ENCODE results near the gene CNTN4. TPM values are rescaled to one million over a fixed set of nuclear protein-coding genes. Genes with fewer than 3 reads are reported as not detected.

CNTN4 gene
- total RNA-seq, 1 donor from 2014 or later, result 0.79 TPM

GRCh38 chr3:2535206-2535605 is 436.5 kb downstream of the CNTN4 start:
- Histone ChIP-seq H3K27me3 (ENCODE audit: control insufficient read depth, insufficient read depth, low read length) (no peaks in the 10 kb centered on the region), H3K4me3 (ENCODE audit: low read depth, low read length) (no peak overlapping the region), H3K36me3 (ENCODE audit: control insufficient read depth, insufficient read depth, low read length) (no peaks in the 10 kb centered on the region)
- no peak for DNase-seq (ENCODE audit: low read depth)
- no peak for TF ChIP-seq CTCF (IDR thresholded peaks at IDR 0.05; ENCODE audit: insufficient read depth, low read length, severe bottlenecking)
- no peak for FAIRE-seq

GRCh38 chr3:2536575-2536974 is 437.9 kb downstream of the CNTN4 start:
- H3K27me3 ChIP-seq (ENCODE audit: control insufficient read depth, insufficient read depth, low read length), result no peaks in the 10 kb centered on the region
- H3K4me3 ChIP-seq (ENCODE audit: low read depth, low read length), result no peak overlapping the region
- DNase-seq (ENCODE audit: low read depth), result no peak
- no peaks in the 10 kb centered on the region for H3K36me3 ChIP-seq (ENCODE audit: control insufficient read depth, insufficient read depth, low read length)
- TF ChIP-seq CTCF (IDR thresholded peaks at IDR 0.05; ENCODE audit: insufficient read depth, low read length, severe bottlenecking), result no peak
- no peak for FAIRE-seq

- no peak overlapping the region for H3K4me3 ChIP-seq (ENCODE audit: low read depth, low read length)
- no peak for TF ChIP-seq CTCF (IDR thresholded peaks at IDR 0.05; ENCODE audit: insufficient read depth, low read length, severe bottlenecking)
- no peak for FAIRE-seq
- H3K36me3 ChIP-seq (ENCODE audit: control insufficient read depth, insufficient read depth, low read length), result no peaks in the 10 kb centered on the region
- DNase-seq (ENCODE audit: low read depth), result no peak
- no peaks in the 10 kb centered on the region for H3K27me3 ChIP-seq (ENCODE audit: control insufficient read depth, insufficient read depth, low read length)
These were observed 441.4 kb downstream of the CNTN4 start for GRCh38 chr3:2540115-2540514.

GRCh38 chr3:2543247-2543646 is 444.6 kb downstream of the CNTN4 start:
- no peaks in the 10 kb centered on the region for H3K36me3 ChIP-seq (ENCODE audit: control insufficient read depth, insufficient read depth, low read length)
- no peak for FAIRE-seq

GRCh38 chr3:2544212-2544611 is 445.5 kb downstream of the CNTN4 start:
- no peak for DNase-seq (ENCODE audit: low read depth)
- no peak for FAIRE-seq
- Histone ChIP-seq H3K4me3 (ENCODE audit: low read depth, low read length) (no peak overlapping the region), H3K36me3 (ENCODE audit: control insufficient read depth, insufficient read depth, low read length) (no peaks in the 10 kb centered on the region), H3K27me3 (ENCODE audit: control insufficient read depth, insufficient read depth, low read length) (no peaks in the 10 kb centered on the region)
- TF ChIP-seq CTCF (IDR thresholded peaks at IDR 0.05; ENCODE audit: insufficient read depth, low read length, severe bottlenecking), result no peak

More at GRCh38 chr3:2543247-2543646, 444.6 kb downstream of the CNTN4 start:
- H3K27me3 ChIP-seq (ENCODE audit: control insufficient read depth, insufficient read depth, low read length), result no peaks in the 10 kb centered on the region
- DNase-seq (ENCODE audit: low read depth), result no peak
- H3K4me3 ChIP-seq (ENCODE audit: low read depth, low read length), result no peak overlapping the region
- no peak for TF ChIP-seq CTCF (IDR thresholded peaks at IDR 0.05; ENCODE audit: insufficient read depth, low read length, severe bottlenecking)

GRCh38 chr3:2544718-2545117 is 446.1 kb downstream of the CNTN4 start:
- H3K36me3 ChIP-seq (ENCODE audit: control insufficient read depth, insufficient read depth, low read length), result no peaks in the 10 kb centered on the region
- H3K4me3 ChIP-seq (ENCODE audit: low read depth, low read length), result no peak overlapping the region
- no peak for DNase-seq (ENCODE audit: low read depth)
- TF ChIP-seq CTCF (IDR thresholded peaks at IDR 0.05; ENCODE audit: insufficient read depth, low read length, severe bottlenecking), result no peak
- no peaks in the 10 kb centered on the region for H3K27me3 ChIP-seq (ENCODE audit: control insufficient read depth, insufficient read depth, low read length)
- no peak for FAIRE-seq

All from bronchial epithelial cell (primary cell).